Rectal smooth muscle tissue (tissue), 1 donor: ENCODE data around the gene REEP2.
A peak's percentile ranks its signal among the peaks of the same experiment; 100 is the strongest.

Source experiments
- H3K27ac ChIP-seq: one replicate; pipeline ENCODE4 v1.7.0; 2013; ENCODE audit warnings: low read depth, low read length, inconsistent platforms
- H3K27me3 ChIP-seq: one replicate; pipeline ENCODE4 v1.7.0; 2013; ENCODE audit warnings: low read length; ENCODE audit not compliant: control insufficient read depth, insufficient read depth
- H3K36me3 ChIP-seq: one replicate; pipeline ENCODE4 v1.7.0; 2013; ENCODE audit warnings: low read length; ENCODE audit not compliant: control insufficient read depth, insufficient read depth
- H3K4me1 ChIP-seq: one replicate; pipeline ENCODE4 v1.7.0; 2013; ENCODE audit warnings: low read length; ENCODE audit not compliant: control insufficient read depth, insufficient read depth
- H3K4me3 ChIP-seq: one replicate; pipeline ENCODE4 v1.7.0; 2013; ENCODE audit warnings: low read length
- H3K9ac ChIP-seq: one replicate; pipeline ENCODE4 v1.7.0; 2013; ENCODE audit warnings: low read length

The REEP2 gene

DNA sequence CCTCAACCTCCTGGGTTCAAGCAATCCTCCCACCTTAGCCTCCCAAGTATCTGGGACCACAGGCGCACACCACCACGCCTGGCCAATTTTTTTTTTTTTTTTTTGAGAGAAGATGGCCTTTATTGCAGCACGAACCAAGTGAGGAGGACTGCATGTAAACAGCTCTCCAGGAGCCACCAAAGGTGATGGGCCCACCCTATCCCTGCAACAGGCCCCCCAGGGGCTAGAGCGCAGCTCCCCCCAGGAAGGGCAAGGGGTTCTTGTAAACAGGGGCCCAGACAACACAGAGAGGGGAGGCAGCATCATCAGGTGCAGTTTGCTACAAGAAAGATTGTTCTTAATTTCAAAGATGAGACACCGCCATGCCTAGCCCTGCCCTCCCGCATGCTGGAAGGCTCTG, 13.9 kb downstream of the REEP2 start:
- Histone ChIP-seq H3K36me3 (no peaks in the 10 kb centered on the region), H3K9ac (no peak overlapping the region), H3K27ac (no peak overlapping the region), H3K4me1 (peaks cover 3% of the 10 kb centered on the region), H3K4me3 (no peak overlapping the region), H3K27me3 (no peaks in the 10 kb centered on the region)

DNA sequence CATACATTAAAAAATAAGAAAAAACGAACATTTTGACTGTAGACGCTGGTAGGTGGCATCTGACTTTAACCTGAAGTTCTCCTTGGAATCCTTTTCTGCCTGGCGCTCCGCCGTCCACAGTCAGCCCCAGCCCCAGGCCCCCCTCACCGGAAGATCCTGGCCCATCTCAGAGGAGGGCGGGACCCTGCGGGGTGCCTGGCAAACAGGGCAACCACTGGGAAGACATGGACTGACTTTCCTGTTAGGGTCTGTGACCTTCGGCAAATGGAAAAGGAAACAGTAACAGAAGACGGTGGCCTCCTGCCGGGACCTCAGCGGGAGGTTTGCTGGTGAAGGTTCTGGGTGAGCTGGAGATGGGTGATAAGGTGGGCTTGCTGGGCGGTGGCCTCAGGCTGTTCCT, 14.7 kb downstream of the REEP2 start:
- H3K9ac ChIP-seq, result no peak overlapping the region
- H3K36me3 ChIP-seq, result no peaks in the 10 kb centered on the region
- H3K27me3 ChIP-seq, result no peaks in the 10 kb centered on the region
- H3K4me3 ChIP-seq, result no peak overlapping the region
- no peak overlapping the region for H3K27ac ChIP-seq
- peaks cover 3% of the 10 kb centered on the region for H3K4me1 ChIP-seq

DNA sequence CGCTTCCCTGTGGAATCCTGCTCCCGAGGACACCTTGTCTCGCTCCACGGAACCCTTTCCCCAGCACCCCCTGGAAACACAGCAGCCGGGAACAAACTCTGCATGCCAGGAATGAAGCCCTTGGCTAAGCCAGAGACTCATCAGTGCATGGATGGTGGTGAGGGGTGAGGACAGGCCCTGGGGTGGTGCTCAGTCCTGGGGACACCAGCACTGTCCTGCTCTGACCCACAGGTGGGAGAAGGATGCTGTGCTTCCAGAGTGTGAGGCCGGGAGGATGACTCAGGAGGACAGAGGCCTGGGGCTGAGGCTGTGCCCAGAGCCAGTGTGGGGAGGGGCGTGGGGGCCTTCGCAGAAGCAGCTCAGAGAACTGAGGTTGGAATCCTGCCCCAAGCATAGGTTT, 15.3 kb downstream of the REEP2 start:
- Histone ChIP-seq H3K27ac (no peak overlapping the region), H3K4me3 (no peak overlapping the region), H3K27me3 (no peaks in the 10 kb centered on the region), H3K36me3 (no peaks in the 10 kb centered on the region), H3K4me1 (peaks cover 3% of the 10 kb centered on the region), H3K9ac (no peak overlapping the region)

DNA sequence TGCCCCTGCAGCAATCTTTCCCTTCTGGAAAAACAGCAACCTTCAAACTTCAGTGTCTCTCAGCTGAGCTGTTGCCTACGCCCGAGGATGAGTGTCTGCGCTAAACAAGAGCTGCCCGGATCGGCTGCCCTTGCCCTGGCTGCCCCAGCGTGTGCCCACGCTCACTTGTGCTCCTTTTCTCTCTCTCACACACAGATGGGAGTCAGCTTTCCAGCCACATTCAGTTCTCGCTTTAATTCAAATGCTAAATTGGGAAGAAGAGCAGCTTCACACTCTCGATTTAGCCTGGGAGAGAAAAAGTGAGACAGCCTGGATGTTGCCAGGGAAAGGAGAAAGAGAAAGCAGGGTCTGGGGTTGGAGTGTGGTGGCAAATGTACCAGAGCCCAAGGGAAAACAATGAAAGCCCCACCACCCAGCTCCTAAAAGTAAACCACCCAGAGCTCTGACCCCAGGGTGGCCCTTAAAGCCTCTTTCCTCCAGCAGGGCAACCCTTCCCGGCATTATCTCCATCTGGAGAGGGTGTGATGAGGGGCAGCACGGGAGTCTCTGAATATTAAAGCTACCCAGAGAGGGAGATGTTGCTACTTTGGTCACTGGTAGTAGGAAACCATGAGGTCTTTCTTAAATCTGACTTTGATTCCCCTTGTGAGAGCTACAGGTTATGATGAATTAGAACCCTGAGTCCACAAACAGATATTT, 16.5 kb downstream of the REEP2 start:
- H3K9ac ChIP-seq, result no peak overlapping the region

GRCh38 chr5:138457531-138458275, 18.8 kb downstream of the REEP2 start:
- H3K4me1 ChIP-seq, result no peaks in the 10 kb centered on the region
- H3K4me3 ChIP-seq, result no peak overlapping the region
- no peak overlapping the region for H3K9ac ChIP-seq
- no peaks in the 10 kb centered on the region for H3K27me3 ChIP-seq
- no peak overlapping the region for H3K27ac ChIP-seq
- no peaks in the 10 kb centered on the region for H3K36me3 ChIP-seq

More for the DNA sequence above, 16.5 kb downstream of the REEP2 start:
- no peak overlapping the region for H3K4me3 ChIP-seq
- no peak overlapping the region for H3K27ac ChIP-seq
- no peaks in the 10 kb centered on the region for H3K4me1 ChIP-seq
- no peaks in the 10 kb centered on the region for H3K36me3 ChIP-seq
- no peaks in the 10 kb centered on the region for H3K27me3 ChIP-seq

GRCh38 chr5:138458384-138458783, 19.5 kb downstream of the REEP2 start:
- no peaks in the 10 kb centered on the region for H3K4me1 ChIP-seq
- no peak overlapping the region for H3K4me3 ChIP-seq
- H3K36me3 ChIP-seq, result no peaks in the 10 kb centered on the region

DNA sequence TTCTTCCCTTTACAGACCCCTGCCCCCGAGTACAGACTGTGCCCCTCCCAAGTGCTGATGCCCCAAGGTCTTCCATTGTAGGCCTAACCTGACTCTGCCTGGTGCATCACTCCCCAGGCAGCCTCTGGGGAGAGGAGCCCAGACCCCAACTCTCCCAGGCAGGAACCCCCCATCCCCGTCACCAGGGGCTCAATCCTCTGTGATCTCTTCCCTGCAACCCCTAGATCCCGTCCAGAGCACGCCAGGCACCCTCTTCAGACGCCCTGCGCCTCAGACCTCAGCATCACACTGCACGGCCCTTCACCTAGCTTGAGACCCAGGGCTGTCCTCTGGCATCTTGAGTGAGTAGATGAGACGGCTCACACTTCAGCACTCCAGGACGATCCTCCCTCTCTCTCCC, 20.0 kb downstream of the REEP2 start:
- Histone ChIP-seq H3K9ac (no peak overlapping the region), H3K36me3 (no peaks in the 10 kb centered on the region), H3K4me1 (no peaks in the 10 kb centered on the region), H3K27ac (no peak overlapping the region), H3K4me3 (no peak overlapping the region), H3K27me3 (no peaks in the 10 kb centered on the region)

More at GRCh38 chr5:138458384-138458783, 19.5 kb downstream of the REEP2 start:
- H3K27ac ChIP-seq, result no peak overlapping the region
- H3K9ac ChIP-seq, result no peak overlapping the region
- no peaks in the 10 kb centered on the region for H3K27me3 ChIP-seq

DNA sequence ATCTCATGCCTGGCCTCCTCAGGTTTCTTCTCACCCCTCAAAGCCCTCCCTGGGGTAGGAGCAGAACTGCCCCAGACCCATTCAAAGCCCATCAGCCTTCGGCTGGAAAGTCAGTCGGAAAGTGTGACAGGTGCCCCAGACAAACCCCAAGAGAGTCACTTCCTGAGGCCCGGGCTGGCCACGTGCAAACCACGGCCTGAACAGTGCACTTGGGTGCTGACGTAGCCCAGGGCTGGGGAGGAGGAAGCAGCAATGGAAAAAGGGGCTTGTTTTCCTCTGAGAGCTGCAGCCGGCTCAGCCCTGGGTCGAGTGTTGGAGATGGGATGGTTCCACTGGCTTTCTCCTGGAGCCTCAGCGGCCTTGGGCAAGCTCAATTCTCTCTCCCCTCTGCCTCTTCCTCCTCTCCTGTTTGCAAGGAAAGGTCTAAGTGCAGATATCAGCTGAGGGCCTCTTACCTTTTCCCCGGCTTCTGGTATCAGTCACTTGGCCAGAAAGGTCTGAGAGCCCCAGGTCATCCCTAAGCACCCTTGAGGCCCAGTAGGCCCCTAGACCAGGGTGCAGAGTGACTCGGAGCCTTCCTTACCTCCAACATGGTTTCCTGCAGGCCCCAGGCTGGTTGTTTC, 20.6 kb downstream of the REEP2 start:
- Histone ChIP-seq H3K36me3 (no peaks in the 10 kb centered on the region), H3K27me3 (no peaks in the 10 kb centered on the region), H3K27ac (no peak overlapping the region), H3K4me3 (no peak overlapping the region), H3K4me1 (no peaks in the 10 kb centered on the region), H3K9ac (no peak overlapping the region)

GRCh38 chr5:138460032-138460693, 21.3 kb downstream of the REEP2 start:
- H3K4me1 ChIP-seq, result no peaks in the 10 kb centered on the region
- H3K4me3 ChIP-seq, result no peak overlapping the region
- no peak overlapping the region for H3K27ac ChIP-seq
- no peak overlapping the region for H3K9ac ChIP-seq
- no peaks in the 10 kb centered on the region for H3K36me3 ChIP-seq
- no peaks in the 10 kb centered on the region for H3K27me3 ChIP-seq

DNA sequence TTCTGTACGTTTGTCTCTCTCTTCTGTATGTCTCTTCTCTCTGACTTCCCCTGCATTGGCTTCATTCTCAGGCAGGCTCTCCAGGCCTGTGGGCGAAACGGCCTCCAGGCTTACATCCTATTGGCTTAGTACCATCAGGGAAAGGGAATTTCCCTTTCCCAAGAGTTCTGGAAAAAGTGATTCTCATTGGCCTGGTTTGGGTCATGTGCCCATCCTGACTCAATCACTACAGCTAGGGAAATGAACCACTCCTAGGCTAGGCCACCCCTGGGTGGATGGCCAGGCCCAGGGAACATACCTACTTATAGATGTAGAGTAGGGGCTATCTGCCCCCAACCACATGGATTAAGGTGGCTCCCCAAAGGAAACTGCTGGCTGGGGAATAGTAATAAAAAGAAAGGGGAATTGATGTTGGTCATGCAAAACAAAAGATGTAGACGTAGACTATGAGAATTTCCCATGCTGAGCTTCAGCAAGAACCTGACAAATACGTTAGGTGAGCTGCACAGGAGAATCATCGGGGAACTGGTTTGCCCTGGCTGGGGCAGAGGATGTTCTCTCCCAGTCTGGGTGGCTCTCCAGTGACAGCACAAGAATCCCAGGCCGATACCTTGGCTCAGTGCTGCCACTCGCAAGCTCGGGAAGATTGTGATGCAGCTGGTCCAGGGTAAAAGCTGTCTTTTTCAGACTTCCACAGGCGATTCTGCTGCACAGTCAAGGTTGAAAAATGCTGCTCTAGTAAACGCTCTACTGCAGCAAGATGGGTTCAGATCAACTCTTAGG, 22.7 kb downstream of the REEP2 start:
- Histone ChIP-seq H3K36me3 (no peaks in the 10 kb centered on the region), H3K4me3 (no peak overlapping the region), H3K27ac (no peak overlapping the region), H3K4me1 (peaks cover 4% of the 10 kb centered on the region), H3K9ac (no peak overlapping the region), H3K27me3 (no peaks in the 10 kb centered on the region)

GRCh38 chr5:138463419-138464007, 24.7 kb downstream of the REEP2 start:
- Histone ChIP-seq H3K4me3 (peak overlapping the region; percentile 81), H3K27ac (peak overlapping the region; percentile 98), H3K36me3 (peaks cover 7% of the 10 kb centered on the region), H3K4me1 (peaks cover 7% of the 10 kb centered on the region), H3K27me3 (no peaks in the 10 kb centered on the region), H3K9ac (peak overlapping the region; percentile 78)
